A673 (cell line): ENCODE measurements around the gene SH3RF2. TPM values are rescaled to one million over a fixed set of nuclear protein-coding genes. Genes with fewer than 3 reads are reported as not detected.

ENCODE experiments used
- BruUV-seq: library from RNA; stranded (reverse); fragments of 400-500 nt; replicated peaks from 2 replicates; lab custom pipeline; 2021; lab: Mats Ljungman, UMichigan
- CTCF ChIA-PET: fragments of 300-600 bp; sonication (Branson Sonifier 250); formaldehyde crosslinking; loops from one replicate; lab custom pipeline; 2022; ENCODE audit warnings: antibody characterized with exemption; lab: Charles Lee
- POLR2A ChIA-PET: fragments of 300-600 bp; sonication (Branson Sonifier 250); formaldehyde crosslinking; loops from one replicate; lab custom pipeline; 2022; ENCODE audit warnings: antibody characterized with exemption; ENCODE audit not compliant: low non-redundant PET; lab: Charles Lee
- DNase-seq: peaks from one replicate; pipeline ENCODE4 v3.0.0-alpha.2; 2015; ENCODE audit warnings: low spot score
- H3K27ac ChIP-seq: fragments of 200-600 bp; sonication (generic); 2 replicates; pipeline ENCODE4 v1.5.1; 2016; ENCODE audit warnings: mixed run types, low read depth, mild to moderate bottlenecking, mixed read lengths, antibody characterized with exemption, low read length; ENCODE audit not compliant: poor library complexity, severe bottlenecking
- H3K27me3 ChIP-seq: fragments of 200-600 bp; sonication (generic); replicated peaks from 2 replicates; pipeline ENCODE4 v1.6.1; 2017; ENCODE audit warnings: mixed run types, low read depth, mild to moderate bottlenecking, mixed read lengths, antibody characterized with exemption, low read length; ENCODE audit not compliant: insufficient read depth, poor library complexity
- H3K36me3 ChIP-seq: fragments of 200-600 bp; sonication (generic); 2 replicates; pipeline ENCODE4 v1.6.1; 2016; ENCODE audit warnings: mixed run types, mild to moderate bottlenecking, mixed read lengths, antibody characterized with exemption, low read length; ENCODE audit not compliant: insufficient read depth, poor library complexity, severe bottlenecking
- H3K4me1 ChIP-seq: fragments of 200-600 bp; sonication (generic); 2 replicates; pipeline ENCODE4 v1.6.1; 2017; ENCODE audit warnings: mixed run types, mild to moderate bottlenecking, mixed read lengths, antibody characterized with exemption, low read length; ENCODE audit not compliant: insufficient read depth, poor library complexity, severe bottlenecking
- H3K4me3 ChIP-seq: fragments of 200-600 bp; sonication (generic); 2 replicates; pipeline ENCODE4 v1.5.1; 2016; ENCODE audit warnings: low read depth, mixed run types, mild to moderate bottlenecking, mixed read lengths, low read length; ENCODE audit not compliant: poor library complexity, severe bottlenecking
- H3K9me3 ChIP-seq: fragments of 200-600 bp; sonication (generic); 2 replicates; pipeline ENCODE4 v1.6.1; 2016; ENCODE audit warnings: mixed run types, low read depth, mild to moderate bottlenecking, mixed read lengths, antibody characterized with exemption, low read length; ENCODE audit not compliant: poor library complexity, severe bottlenecking
- CTCF ChIP-seq: fragments of 300-800, 200-600 bp; sonication (generic); conservative IDR thresholded peaks from 2 replicates; pipeline ENCODE4 v1.5.1; 2017; ENCODE audit warnings: low read depth, mild to moderate bottlenecking, antibody characterized with exemption, low read length, moderate library complexity, mixed read lengths
- EZH2 ChIP-seq: fragments of 200-600 bp; sonication (generic); IDR thresholded peaks from 2 replicates; pipeline ENCODE4 v1.6.1; 2017; ENCODE audit warnings: borderline replicate concordance, low read depth, mild to moderate bottlenecking, mixed read lengths, antibody characterized with exemption, low read length; ENCODE audit not compliant: poor library complexity, severe bottlenecking
- intact Hi-C: fragments of 100-400 bp; cut with micrococcal nuclease; formaldehyde crosslinking; loops from one replicate; pipeline ENCODE4 v1.10.0; 2022; ENCODE audit not compliant: unreplicated experiment
- total RNA-seq: library from RNA; stranded (reverse); gene quantifications from 2 replicates; pipeline ENCODE4 v1.2.3, GENCODE V29; 2021

Gene SH3RF2
- total RNA-seq, 1 experiment from 2014 or later, result 21.1 TPM

GRCh38 chr5:145981589-145982571 lies 45.5 kb downstream of the SH3RF2 start:
- Histone ChIP-seq H3K27me3 (no peaks in the 10 kb centered on the region), H3K27ac (no peak overlapping the region), H3K9me3 (no peaks in the 10 kb centered on the region), H3K4me3 (no peak overlapping the region), H3K4me1 (peaks cover 19% of the 10 kb centered on the region), H3K36me3 (no peaks in the 10 kb centered on the region)
- DNase-seq, result no peak
- BruUV-seq, result no TSS peak
- ChIA-PET CTCF (no interaction called here), POLR2A (no interaction called here)
- intact Hi-C loops, result no loop called here
- TF ChIP-seq CTCF (no peak), EZH2 (no peak)

DNA sequence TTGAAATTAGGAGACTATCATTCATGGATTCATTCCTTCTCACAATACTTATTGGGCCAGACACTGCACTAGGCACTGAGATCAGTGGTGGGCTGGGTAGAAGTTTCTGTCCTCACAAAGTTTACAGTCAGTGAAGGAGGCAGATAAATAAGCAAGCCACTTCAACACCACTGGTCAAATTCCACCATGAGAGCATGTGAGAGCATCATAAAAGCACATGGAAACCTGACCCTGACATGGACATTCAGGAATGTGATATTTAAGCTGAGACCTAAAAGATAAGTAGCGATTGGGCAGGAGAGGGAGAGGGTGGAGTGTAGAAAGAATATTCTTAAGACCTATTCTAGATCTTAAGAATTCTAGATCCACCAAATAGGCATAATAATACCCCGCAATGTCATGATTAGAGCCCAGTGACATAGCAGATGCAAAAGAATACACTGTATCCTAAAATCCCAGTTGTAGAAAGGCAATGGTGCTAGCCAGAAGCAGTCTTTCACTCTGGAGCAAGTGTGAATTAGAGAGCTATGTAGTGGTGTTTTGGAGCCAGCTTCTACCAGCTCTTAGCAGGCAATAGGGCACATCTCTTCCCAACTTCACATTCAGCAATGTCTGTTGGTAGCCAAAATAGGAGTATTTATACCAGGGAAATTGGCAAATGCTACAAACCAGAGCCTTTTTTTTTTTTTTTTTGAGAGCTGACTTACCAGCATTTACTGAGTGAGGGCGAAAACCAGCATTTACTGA lies 46.4 kb downstream of the SH3RF2 start:
- ChIA-PET CTCF (no interaction called here), POLR2A (no interaction called here)
- Histone ChIP-seq H3K9me3 (no peaks in the 10 kb centered on the region), H3K36me3 (no peaks in the 10 kb centered on the region), H3K4me1 (peaks cover 18% of the 10 kb centered on the region), H3K27ac (no peak overlapping the region), H3K27me3 (no peaks in the 10 kb centered on the region), H3K4me3 (no peak overlapping the region)
- no peak for DNase-seq
- no TSS peak for BruUV-seq
- TF ChIP-seq EZH2, result no peak
- no peak for TF ChIP-seq CTCF
- intact Hi-C loops, result no loop called here

DNA sequence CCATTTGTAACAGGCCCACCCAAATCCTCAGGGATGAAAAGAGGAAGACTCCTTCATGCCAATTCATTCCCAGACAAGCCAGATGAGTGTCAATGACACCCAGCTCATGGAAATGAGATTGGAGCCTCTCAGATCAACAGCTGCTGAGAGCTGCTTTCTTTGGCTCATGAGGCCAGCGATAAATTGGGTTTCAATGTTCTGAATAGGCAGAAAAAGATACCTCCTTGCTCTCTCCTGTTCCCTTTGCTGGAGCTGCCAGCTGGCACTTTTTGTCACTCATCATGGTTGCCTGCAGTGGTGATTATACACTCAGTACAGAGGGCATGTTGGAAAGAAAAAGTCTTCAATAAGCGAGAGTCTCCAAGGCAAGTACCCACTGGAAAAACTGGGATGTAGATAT lies 47.1 kb downstream of the SH3RF2 start:
- H3K9me3 ChIP-seq, result no peaks in the 10 kb centered on the region
- POLR2A ChIA-PET, result no interaction called here
- H3K4me1 ChIP-seq, result peaks cover 12% of the 10 kb centered on the region
- no peak overlapping the region for H3K27ac ChIP-seq
- intact Hi-C loops, result no loop called here
- no TSS peak for BruUV-seq
- H3K4me3 ChIP-seq, result no peak overlapping the region
- CTCF ChIA-PET, result no interaction called here
- DNase-seq, result no peak
- no peak for TF ChIP-seq CTCF
- TF ChIP-seq EZH2, result no peak
- H3K36me3 ChIP-seq, result no peaks in the 10 kb centered on the region
- H3K27me3 ChIP-seq, result no peaks in the 10 kb centered on the region
